ENCODE measurements around the gene SRL.
A peak's percentile ranks its signal among the peaks of the same experiment; 100 is the strongest.
"Not testable (repeated sequence)": the region's sequence is repeated elsewhere in the genome, so short reads cannot be mapped to it uniquely, and the experiment has no call there.

The SRL gene

DNA sequence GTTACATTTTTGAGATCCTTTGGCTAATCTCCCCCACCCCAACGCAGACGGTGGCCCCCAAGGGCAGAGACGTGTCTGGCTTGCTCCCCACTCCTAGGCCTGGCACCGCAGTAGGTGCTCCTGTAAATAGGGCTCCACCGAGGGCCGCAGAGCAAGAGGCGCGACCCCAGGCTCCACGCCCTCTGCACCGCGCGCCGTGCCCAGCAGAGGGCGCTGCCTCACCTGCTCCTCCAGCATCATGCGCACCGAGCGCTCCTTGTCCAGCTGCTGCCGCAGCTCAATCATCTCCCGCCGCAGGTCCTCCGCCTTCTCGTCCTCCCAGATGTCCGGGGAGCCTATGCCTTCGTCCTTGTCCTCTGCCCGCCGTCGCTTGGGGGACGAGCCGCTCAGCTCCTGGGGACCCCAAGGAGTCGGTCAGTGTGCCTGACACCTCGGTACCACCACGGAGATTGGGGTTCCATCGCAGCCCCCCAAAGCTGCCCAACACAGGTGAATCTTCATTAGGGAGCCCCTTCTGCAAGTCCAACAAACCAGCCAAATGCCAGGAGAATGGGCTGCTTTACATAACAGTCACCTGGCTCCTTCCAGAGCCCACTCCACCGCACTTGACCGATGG, 19.8 kb upstream of the SRL start:
- Histone ChIP-seq H3K4me3 (replicated peaks; ENCODE audit: insufficient read depth, low read length) (no peak overlapping the region), H3K27me3 (ENCODE audit: insufficient read depth, poor library complexity, severe bottlenecking) (no peaks in the 10 kb centered on the region), H3K27ac (replicated peaks) (no peak overlapping the region)
- TF ChIP-seq, protein P1, sequence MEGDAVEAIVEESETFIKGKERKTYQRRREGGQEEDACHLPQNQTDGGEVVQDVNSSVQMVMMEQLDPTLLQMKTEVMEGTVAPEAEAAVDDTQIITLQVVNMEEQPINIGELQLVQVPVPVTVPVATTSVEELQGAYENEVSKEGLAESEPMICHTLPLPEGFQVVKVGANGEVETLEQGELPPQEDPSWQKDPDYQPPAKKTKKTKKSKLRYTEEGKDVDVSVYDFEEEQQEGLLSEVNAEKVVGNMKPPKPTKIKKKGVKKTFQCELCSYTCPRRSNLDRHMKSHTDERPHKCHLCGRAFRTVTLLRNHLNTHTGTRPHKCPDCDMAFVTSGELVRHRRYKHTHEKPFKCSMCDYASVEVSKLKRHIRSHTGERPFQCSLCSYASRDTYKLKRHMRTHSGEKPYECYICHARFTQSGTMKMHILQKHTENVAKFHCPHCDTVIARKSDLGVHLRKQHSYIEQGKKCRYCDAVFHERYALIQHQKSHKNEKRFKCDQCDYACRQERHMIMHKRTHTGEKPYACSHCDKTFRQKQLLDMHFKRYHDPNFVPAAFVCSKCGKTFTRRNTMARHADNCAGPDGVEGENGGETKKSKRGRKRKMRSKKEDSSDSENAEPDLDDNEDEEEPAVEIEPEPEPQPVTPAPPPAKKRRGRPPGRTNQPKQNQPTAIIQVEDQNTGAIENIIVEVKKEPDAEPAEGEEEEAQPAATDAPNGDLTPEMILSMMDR (IDR thresholded peaks at IDR 0.05; ENCODE audit: insufficient read depth, low read length) = peak; percentile 43
- TF ChIP-seq SPI1 (IDR thresholded peaks at IDR 0.05; ENCODE audit: borderline replicate concordance, low read depth) = no peak
- peak in 1 of 2 experiments; percentile 15 for DNase-seq (ENCODE audit: low read depth in 1 of 2, low spot score in 1 of 2)

DNA sequence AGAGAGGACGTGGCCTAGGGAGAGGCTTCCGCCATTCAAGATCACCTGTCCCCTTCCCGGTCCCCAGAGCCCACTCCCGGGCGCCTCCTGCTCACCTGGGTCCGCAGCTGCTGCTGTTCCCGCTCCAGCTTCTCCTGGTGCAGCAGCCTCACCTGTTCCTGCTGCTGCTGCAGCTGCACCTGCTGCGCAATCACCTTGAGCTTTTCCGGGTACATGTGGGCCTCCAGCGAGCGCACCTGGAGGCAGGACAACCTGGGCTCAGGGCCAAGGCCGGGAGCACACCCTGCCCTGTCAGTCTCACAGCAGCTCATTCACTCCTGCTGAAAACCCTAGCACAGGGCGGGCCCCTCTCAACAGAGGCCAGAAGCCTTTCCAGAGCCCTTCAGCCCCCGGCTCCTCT, 18.5 kb upstream of the SRL start:
- H3K27me3 ChIP-seq (ENCODE audit: insufficient read depth, poor library complexity, severe bottlenecking) = no peaks in the 10 kb centered on the region
- no peak overlapping the region for H3K27ac ChIP-seq (replicated peaks)
- TF ChIP-seq POLR2AphosphoS5 (IDR thresholded peaks at IDR 0.05; ENCODE audit: low read depth) = no peak
- DNase-seq (ENCODE audit: low read depth in 1 of 2, low spot score in 1 of 2) = no peak
- no peak overlapping the region for H3K4me3 ChIP-seq (replicated peaks; ENCODE audit: insufficient read depth, low read length)

DNA sequence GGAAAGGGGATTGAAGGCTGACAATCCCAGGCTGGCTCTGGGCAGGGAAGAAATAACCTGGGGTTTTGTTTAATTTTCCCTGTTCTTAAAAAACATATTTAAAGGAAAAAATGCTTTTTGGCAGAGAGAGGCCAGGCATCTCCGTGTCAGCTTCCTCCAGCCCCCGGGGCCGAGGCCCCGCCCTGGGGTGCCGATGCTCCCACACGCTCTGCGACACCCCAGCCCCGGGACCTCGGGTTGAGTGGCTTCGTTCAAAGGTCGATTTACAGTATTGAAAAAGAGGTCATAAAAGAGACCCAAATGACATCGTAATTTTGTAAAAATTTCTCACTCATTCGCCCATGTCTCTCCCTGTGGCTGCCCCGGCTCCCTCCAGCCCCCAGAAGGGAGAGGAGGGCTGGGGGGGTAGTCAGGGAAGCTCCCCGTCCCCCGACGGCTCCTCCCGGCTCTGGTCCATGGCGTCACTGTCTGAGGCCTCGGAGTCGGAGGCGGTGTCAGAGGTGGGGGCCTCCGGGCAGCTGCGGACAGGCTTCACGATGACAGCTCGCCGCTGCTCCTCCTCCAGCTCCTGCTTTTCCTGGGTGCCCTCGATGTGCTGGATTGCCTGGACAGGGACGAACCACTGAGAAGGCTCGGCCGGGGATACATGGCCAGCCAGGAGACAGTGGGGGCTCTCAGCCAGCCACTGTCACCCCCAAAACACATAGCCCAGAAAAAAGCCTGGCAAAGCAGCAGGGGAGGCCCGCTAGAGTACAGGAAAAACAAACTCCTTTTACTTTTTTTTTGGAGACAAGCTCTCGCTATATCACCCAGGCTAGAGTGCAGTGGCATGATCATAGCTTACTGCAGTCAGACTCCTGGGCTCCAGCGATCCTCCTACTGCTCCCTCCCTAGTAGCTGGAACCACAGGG, 16.0 kb upstream of the SRL start:
- DNase-seq (ENCODE audit: low read depth in 1 of 2, low spot score in 1 of 2) = no peak
- TF ChIP-seq, protein P1 (IDR thresholded peaks at IDR 0.05; ENCODE audit: insufficient read depth, low read length) = no peak
- TF ChIP-seq SPI1 (IDR thresholded peaks at IDR 0.05; ENCODE audit: borderline replicate concordance, low read depth) = no peak
- TF ChIP-seq POLR2AphosphoS5 (IDR thresholded peaks at IDR 0.05; ENCODE audit: low read depth) = no peak
- TF ChIP-seq GABPA (IDR thresholded peaks at IDR 0.05; ENCODE audit: low read depth) = no peak
- H3K4me3 ChIP-seq (replicated peaks; ENCODE audit: insufficient read depth, low read length) = no peak overlapping the region
- no peaks in the 10 kb centered on the region for H3K27me3 ChIP-seq (ENCODE audit: insufficient read depth, poor library complexity, severe bottlenecking)
- H3K27ac ChIP-seq (replicated peaks) = no peak overlapping the region

DNA sequence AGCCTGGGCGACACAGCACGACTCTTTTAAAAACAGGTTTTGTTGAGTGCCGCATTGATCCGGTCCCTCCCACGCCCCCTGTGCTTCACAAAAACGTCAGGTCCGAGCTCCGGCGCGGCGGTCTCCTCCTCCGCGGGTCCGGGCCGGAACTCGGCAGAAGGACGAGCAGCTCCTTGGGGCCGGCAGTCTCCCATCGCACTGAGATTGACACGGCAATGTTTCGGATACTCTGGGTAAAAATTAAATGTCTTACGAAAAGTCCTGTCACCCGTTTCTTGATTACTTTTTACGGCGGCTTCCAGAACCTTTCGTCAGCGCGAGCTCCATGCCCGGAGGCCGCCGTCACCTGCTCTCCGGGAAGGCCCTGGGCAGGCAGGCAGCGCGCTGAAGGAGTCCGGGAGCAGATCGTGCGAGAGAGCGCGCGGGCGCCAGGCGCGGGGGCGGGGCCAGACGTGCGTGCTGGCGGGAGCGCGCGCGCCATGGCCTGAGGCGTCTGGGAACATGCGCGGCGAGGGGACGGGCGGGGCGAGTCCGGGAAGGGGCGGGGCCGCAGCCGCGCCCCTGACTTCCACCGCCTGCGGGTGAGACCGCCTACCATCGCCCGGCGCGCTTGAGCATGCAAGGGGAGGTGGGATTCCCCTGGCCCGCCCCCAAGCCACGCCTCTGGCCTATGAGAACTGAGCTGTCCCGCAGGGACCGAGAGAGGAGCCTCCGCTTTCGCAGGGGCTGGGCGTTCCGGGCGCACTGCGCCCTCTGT, 11.7 kb upstream of the SRL start:
- TF ChIP-seq, protein P1 (IDR thresholded peaks at IDR 0.05; ENCODE audit: insufficient read depth, low read length) = no peak
- TF ChIP-seq, protein P2, sequence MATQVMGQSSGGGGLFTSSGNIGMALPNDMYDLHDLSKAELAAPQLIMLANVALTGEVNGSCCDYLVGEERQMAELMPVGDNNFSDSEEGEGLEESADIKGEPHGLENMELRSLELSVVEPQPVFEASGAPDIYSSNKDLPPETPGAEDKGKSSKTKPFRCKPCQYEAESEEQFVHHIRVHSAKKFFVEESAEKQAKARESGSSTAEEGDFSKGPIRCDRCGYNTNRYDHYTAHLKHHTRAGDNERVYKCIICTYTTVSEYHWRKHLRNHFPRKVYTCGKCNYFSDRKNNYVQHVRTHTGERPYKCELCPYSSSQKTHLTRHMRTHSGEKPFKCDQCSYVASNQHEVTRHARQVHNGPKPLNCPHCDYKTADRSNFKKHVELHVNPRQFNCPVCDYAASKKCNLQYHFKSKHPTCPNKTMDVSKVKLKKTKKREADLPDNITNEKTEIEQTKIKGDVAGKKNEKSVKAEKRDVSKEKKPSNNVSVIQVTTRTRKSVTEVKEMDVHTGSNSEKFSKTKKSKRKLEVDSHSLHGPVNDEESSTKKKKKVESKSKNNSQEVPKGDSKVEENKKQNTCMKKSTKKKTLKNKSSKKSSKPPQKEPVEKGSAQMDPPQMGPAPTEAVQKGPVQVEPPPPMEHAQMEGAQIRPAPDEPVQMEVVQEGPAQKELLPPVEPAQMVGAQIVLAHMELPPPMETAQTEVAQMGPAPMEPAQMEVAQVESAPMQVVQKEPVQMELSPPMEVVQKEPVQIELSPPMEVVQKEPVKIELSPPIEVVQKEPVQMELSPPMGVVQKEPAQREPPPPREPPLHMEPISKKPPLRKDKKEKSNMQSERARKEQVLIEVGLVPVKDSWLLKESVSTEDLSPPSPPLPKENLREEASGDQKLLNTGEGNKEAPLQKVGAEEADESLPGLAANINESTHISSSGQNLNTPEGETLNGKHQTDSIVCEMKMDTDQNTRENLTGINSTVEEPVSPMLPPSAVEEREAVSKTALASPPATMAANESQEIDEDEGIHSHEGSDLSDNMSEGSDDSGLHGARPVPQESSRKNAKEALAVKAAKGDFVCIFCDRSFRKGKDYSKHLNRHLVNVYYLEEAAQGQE (IDR thresholded peaks at IDR 0.05; ENCODE audit: insufficient replicate concordance, low read depth) = peak; percentile 42
- no peak for TF ChIP-seq SPI1 (IDR thresholded peaks at IDR 0.05; ENCODE audit: borderline replicate concordance, low read depth)
- peak; percentile 89 for TF ChIP-seq POLR2AphosphoS5 (IDR thresholded peaks at IDR 0.05; ENCODE audit: low read depth)
- peak overlapping the region; percentile 78 for H3K27ac ChIP-seq (replicated peaks)
- DNase-seq (ENCODE audit: low read depth in 1 of 2, low spot score in 1 of 2) = peak; percentile 98 to 99
- H3K4me3 ChIP-seq (replicated peaks; ENCODE audit: insufficient read depth, low read length) = peak overlapping the region; percentile 66
- H3K27me3 ChIP-seq (ENCODE audit: insufficient read depth, poor library complexity, severe bottlenecking) = no peaks in the 10 kb centered on the region

DNA sequence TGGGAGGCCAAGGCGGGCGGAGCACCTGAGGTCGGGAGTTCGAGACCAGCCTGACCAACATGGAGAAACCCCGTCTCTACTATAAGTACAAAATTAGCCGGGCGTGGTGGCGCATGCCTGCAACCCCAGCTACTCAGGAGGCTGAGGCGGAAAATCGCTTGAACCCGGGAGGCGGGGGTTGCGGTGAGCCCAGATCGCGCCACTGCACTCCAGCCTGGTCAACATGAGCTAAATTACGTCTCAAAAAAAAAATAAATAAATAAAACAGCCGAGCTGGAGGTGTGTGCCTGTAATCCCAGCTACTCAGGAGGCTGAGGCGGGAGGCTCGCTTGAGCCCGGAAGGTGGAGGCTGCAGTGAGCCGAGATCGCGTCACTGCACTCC, 11.1 kb upstream of the SRL start:
- not testable (repeated sequence) for H3K27me3 ChIP-seq (ENCODE audit: insufficient read depth, poor library complexity, severe bottlenecking); DNase-seq (ENCODE audit: low read depth in 1 of 2, low spot score in 1 of 2)
- H3K4me3 ChIP-seq (replicated peaks; ENCODE audit: insufficient read depth, low read length) = peak overlapping the region; percentile 66
- peak overlapping the region; percentile 78 for H3K27ac ChIP-seq (replicated peaks)
